HG03135 (cell line): ENCODE data around the gene PPP1R16B.

Experiments used
- ATAC-seq: cut with Tn5 transposase; IDR thresholded peaks from one replicate; pipeline ENCODE4 v1.9.1; 2021; ENCODE audit warnings: mild to moderate bottlenecking, moderate library complexity; ENCODE audit not compliant: unreplicated experiment

The PPP1R16B gene

GRCh38 chr20:38894091-38894847, 88.8 kb downstream of the PPP1R16B start:
- no peak for ATAC-seq

GRCh38 chr20:38895098-38895949, 89.8 kb downstream of the PPP1R16B start:
- ATAC-seq = no peak

GRCh38 chr20:38896009-38896594, 90.6 kb downstream of the PPP1R16B start:
- no peak for ATAC-seq

- no peak for ATAC-seq
Measured at GRCh38 chr20:38897267-38897666, 91.8 kb downstream of the PPP1R16B start.

- no peak for ATAC-seq
Measured at GRCh38 chr20:38900606-38901005, 95.1 kb downstream of the PPP1R16B start.

GRCh38 chr20:38902601-38903000, 97.1 kb downstream of the PPP1R16B start:
- ATAC-seq = no peak

- no peak for ATAC-seq
Measured at GRCh38 chr20:38903335-38903734, 97.8 kb downstream of the PPP1R16B start.

GRCh38 chr20:38905375-38905774, 99.9 kb downstream of the PPP1R16B start:
- ATAC-seq = no peak

GRCh38 chr20:38907918-38908677, 102.6 kb downstream of the PPP1R16B start:
- no peak for ATAC-seq

- ATAC-seq = no peak
Measured at GRCh38 chr20:38915355-38915754, 109.9 kb downstream of the PPP1R16B start.

GRCh38 chr20:38917657-38918056, 112.2 kb downstream of the PPP1R16B start:
- no peak for ATAC-seq

GRCh38 chr20:38918172-38918571, 112.7 kb downstream of the PPP1R16B start:
- ATAC-seq = no peak

- ATAC-seq = no peak
Measured at GRCh38 chr20:38919683-38920082, 114.2 kb downstream of the PPP1R16B start.

- ATAC-seq = no peak
Measured at GRCh38 chr20:38920411-38920810, 114.9 kb downstream of the PPP1R16B start.

- no peak for ATAC-seq
Measured at GRCh38 chr20:38920851-38921250, 115.4 kb downstream of the PPP1R16B start.

GRCh38 chr20:38924718-38925117, 119.2 kb downstream of the PPP1R16B start:
- ATAC-seq = no peak

- ATAC-seq = peak; percentile 94
Measured at GRCh38 chr20:38926142-38926933, 120.8 kb downstream of the PPP1R16B start, which contains the start of gene FAM83D. FAM83D (plus strand) TSS chr20:38926417; CDS start chr20:38926443, 26 bp downstream.

- ATAC-seq = peak; percentile 1
Measured at GRCh38 chr20:38926934-38927616, 121.6 kb downstream of the PPP1R16B start.

- no peak for ATAC-seq
Measured at GRCh38 chr20:38927902-38928578, 122.5 kb downstream of the PPP1R16B start.
